GM19239 (cell line): ENCODE results near the gene NSMF.
A peak's percentile ranks its signal among the peaks of the same experiment; 100 is the strongest.
"Not testable (repeated sequence)": the region's sequence is repeated elsewhere in the genome, so short reads cannot be mapped to it uniquely, and the experiment has no call there.

ENCODE experiments used
- DNase-seq: peaks from one replicate; pipeline ENCODE4 v3.0.0; 2011; ENCODE audit warnings: low spot score; ENCODE audit not compliant: insufficient read length
- FAIRE-seq: peaks from 2 replicates; lab custom pipeline; 2011; peaks lifted over from hg19 to GRCh38; lab: Jason Lieb, UNC

Gene NSMF

GRCh38 chr9:137478613-137478961, 19.5 kb upstream of the NSMF start:
- DNase-seq (no peak), FAIRE-seq (no peak)

GRCh38 chr9:137477778-137478612, 18.9 kb upstream of the NSMF start:
- no peak for DNase-seq
- no peak for FAIRE-seq

GRCh38 chr9:137476856-137477255, 17.7 kb upstream of the NSMF start:
- FAIRE-seq: no peak
- DNase-seq: no peak

- DNase-seq: no peak
- FAIRE-seq: no peak
Measured at GRCh38 chr9:137475666-137476065, 16.5 kb upstream of the NSMF start.

GRCh38 chr9:137474271-137474670, 15.1 kb upstream of the NSMF start:
- DNase-seq (no peak), FAIRE-seq (no peak)

- FAIRE-seq (no peak), DNase-seq (no peak)
Measured at GRCh38 chr9:137470785-137471184, 11.7 kb upstream of the NSMF start.

- no peak for FAIRE-seq
Measured at GRCh38 chr9:137467896-137468295, 8.8 kb upstream of the NSMF start.

GRCh38 chr9:137467161-137467581, 8.0 kb upstream of the NSMF start:
- DNase-seq (no peak), FAIRE-seq (no peak)

More at GRCh38 chr9:137467896-137468295, 8.8 kb upstream of the NSMF start:
- no peak for DNase-seq

- FAIRE-seq, DNase-seq: not testable (repeated sequence)
Measured at GRCh38 chr9:137466389-137467085, 7.4 kb upstream of the NSMF start.

- FAIRE-seq (no peak), DNase-seq (no peak)
Measured at GRCh38 chr9:137465720-137466388, 6.7 kb upstream of the NSMF start.

- DNase-seq: no peak
- no peak for FAIRE-seq
Measured at GRCh38 chr9:137465000-137465719, 6.0 kb upstream of the NSMF start.

GRCh38 chr9:137464291-137464999, 5.3 kb upstream of the NSMF start:
- DNase-seq: no peak
- FAIRE-seq: no peak

- FAIRE-seq (no peak), DNase-seq (no peak)
Measured at GRCh38 chr9:137463931-137464290, 4.8 kb upstream of the NSMF start.

GRCh38 chr9:137462986-137463930, 4.1 kb upstream of the NSMF start:
- no peak for DNase-seq
- FAIRE-seq: no peak

- DNase-seq: no peak
- FAIRE-seq: no peak
Measured at GRCh38 chr9:137462396-137462985, 3.4 kb upstream of the NSMF start.

GRCh38 chr9:137461663-137462395, 2.7 kb upstream of the NSMF start:
- FAIRE-seq (peak; percentile 87), DNase-seq (peak; percentile 89)

- no peak for FAIRE-seq
- no peak for DNase-seq
Measured at GRCh38 chr9:137461316-137461662, 2.2 kb upstream of the NSMF start.
